Hematopoietic multipotent progenitor cell treated with erythropoietin and hydrocortisone succinate and interleukin-3 and kit ligand, for 15 days (in vitro differentiated cells): ENCODE measurements around the gene HEPHL1.
"Not testable (repeated sequence)": the region's sequence is repeated elsewhere in the genome, so short reads cannot be mapped to it uniquely, and the experiment has no call there.

Experiments used
- DNase-seq: peaks from one replicate; pipeline ENCODE4 v3.0.0-alpha.2; 2015; ENCODE audit warnings: low spot score

Gene HEPHL1, protein sequence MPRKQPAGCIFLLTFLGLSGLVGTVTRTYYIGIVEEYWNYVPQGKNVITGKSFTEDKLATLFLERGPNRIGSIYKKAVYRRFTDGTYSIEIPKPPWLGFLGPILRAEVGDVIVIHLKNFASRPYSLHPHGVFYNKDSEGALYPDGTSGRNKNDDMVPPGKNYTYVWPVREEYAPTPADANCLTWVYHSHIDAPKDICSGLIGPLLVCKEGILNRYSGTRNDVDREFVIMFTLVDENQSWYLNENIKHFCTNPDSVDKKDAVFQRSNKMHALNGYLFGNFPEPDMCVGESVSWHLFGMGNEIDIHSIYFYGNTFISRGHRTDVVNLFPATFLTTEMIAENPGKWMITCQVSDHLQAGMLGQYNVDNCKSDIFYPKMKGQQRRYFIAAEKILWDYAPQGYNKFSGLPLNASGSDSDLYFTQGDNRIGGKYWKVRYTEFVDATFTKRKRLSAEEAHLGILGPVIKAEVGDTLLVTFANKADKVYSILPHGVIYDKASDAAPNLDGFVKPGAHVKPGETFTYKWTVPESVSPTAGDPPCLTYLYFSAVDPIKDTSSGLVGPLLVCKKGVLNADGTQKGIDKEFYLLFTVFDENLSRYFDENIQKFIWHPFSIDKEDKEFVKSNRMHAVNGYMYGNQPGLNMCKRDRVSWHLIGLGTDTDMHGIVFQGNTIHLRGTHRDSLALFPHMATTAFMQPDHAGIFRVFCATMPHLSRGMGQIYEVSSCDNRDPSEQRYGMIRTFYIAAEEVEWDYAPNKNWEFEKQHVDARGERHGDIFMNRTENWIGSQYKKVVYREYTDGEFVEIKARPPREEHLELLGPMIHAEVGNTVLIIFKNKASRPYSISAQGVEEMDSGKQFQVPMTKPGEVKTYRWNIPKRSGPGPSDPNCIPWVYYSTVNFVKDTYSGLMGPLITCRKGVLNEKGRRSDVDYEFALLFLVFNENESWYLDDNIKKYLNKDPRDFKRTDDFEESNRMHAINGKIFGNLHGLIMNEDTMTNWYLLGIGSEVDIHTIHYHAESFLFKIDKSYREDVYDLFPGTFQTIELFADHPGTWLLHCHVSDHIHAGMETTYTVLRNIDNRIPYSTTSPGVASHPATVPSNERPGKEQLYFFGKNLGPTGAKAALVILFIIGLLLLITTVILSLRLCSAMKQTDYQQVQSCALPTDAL

DNA sequence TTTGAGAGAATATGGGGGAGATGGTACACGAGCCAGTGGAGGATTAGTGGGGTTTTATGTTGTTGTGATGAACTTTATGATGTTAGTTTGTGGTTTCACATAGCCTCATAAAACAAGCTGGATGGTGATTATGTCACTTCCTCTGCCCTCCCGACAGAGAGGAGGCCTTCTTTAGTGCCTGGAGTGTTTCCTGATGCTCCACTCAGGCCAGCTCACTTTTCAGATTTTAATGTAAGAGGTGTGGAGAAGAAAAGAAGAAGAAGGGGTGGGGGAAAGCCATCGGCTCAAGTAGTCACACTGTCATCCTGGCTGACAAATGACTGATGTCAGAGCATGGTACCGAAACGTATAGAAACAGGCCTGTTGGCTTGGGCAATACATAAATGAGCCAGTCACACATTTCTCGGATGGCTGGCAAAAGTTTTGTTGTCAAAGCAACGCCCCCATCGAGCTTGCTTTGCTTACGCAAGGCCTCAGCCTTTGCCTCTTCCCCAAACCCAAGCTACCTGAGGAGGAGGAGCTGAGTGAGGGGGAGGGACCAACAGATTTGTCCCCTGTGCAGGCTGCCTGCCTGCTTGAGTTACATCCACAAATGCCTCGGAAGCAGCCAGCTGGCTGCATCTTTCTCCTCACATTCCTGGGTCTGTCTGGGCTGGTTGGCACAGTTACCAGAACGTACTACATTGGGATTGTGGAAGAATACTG is at the start of gene HEPHL1:
HEPHL1 (plus strand) TSS at position 578 of the 705 bp plus-strand sequence; CDS start at position 593, 15 bp downstream.
- DNase-seq: no peak

- DNase-seq: no peak
Observed at GRCh38 chr11:93972790-93973189, 48.4 kb upstream of the HEPHL1 start.

GRCh38 chr11:93973322-93974051 is 47.7 kb upstream of the HEPHL1 start:
- peak; percentile 25 for DNase-seq

- DNase-seq: no peak
Observed at GRCh38 chr11:93974759-93975158, 46.4 kb upstream of the HEPHL1 start.

- DNase-seq: not testable (repeated sequence)
Observed at GRCh38 chr11:93976577-93977254, 44.4 kb upstream of the HEPHL1 start.

GRCh38 chr11:93983542-93984195 is 37.5 kb upstream of the HEPHL1 start:
- DNase-seq: no peak

GRCh38 chr11:93984196-93984567 is 37.0 kb upstream of the HEPHL1 start:
- DNase-seq: no peak

DNA sequence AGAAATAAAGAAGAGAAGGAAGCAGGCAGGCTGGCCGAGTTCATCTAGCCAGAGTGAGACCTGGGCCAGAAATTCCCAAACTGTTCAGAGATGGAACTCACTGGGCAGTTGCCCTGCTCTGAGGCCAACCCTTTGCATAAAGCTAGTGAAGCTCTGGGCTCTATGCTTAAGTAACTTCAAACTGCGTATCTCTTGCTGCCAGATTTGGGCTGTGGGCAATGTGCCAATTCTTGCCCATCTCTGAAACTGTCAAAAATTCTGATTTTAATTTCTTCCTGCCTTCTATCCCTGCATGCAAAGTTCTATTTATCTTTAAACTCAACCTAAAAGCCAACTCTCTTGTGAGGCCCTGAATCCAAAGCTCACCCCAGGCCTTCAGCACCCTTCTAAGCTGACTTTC is 36.2 kb upstream of the HEPHL1 start:
- no peak for DNase-seq

GRCh38 chr11:93986716-93987115 is 34.4 kb upstream of the HEPHL1 start:
- DNase-seq: no peak

DNA sequence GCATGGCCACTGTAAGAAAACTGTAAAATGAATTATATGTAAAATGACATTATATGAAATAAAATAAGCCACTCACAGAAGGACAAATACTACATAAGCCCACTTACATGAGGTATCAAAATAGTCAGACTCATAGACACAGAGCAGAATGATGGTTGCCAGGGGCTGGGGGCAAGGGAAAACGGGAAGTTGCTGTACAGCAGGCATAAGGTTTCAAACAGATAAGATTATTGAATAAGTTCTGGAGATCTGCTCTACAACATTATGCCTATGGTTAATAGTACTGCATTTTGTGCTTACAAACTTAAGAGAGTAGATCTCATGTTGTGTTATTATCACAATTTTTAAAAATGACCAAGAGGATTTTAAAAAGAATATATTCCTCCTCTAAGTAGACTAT is 32.7 kb upstream of the HEPHL1 start:
- no peak for DNase-seq

DNA sequence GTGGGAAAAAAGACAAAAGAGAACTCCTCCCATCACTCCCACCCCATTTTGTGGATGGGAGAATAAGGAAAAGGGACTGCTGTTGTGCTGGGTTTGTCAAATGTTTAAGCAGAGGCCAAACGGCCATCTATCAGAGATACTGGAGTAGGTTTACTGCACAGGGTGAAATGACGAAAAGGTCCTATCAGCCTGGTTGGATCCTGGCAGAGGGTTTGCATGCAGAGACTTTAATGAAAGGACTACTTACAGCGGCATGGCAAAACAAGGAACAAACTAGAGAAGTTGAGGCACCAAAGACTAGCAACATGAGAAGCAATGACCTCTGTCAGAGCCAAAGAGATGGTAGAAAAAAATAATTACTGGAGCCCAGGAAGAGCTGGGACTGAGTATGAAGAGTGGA is 32.2 kb upstream of the HEPHL1 start:
- DNase-seq: no peak

DNA sequence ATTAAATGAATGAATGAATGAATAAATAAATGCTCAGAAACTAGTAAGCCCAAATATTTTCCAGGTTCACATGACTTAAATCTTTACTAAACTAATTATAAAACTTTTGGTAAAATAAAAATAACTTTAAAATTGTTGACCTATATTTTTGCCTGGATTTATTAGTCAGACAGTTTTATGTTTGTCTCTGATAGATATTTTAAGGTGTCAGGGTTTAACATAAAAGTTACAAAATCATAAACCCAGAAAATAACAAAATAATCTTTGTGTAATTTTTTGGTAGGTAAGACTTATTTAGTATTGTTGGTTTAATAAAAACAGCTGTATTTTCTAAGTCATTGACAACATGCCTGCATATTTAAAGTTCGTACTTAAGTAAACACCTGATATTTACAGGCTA is 27.4 kb upstream of the HEPHL1 start:
- DNase-seq: no peak

- no peak for DNase-seq
Observed at GRCh38 chr11:93997741-93998140, 23.4 kb upstream of the HEPHL1 start.

DNA sequence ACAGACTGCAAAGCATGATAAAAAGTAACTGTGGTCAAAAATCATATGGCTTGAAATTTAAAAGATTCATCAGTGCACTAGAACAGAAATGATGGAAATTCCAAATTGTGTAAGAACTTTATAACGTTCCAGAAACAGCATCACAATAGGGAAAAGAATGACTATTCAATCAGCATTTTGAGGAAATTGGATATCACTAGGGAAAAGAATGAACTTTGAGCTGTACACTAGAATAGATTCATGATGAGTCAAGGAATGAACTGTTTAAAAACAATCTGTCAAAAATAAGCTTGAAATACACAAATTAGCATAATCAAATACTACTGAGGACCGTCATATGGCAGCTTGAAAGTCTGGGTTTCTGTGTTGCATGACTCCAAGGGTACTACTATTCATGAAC is 20.5 kb upstream of the HEPHL1 start:
- no peak for DNase-seq

DNA sequence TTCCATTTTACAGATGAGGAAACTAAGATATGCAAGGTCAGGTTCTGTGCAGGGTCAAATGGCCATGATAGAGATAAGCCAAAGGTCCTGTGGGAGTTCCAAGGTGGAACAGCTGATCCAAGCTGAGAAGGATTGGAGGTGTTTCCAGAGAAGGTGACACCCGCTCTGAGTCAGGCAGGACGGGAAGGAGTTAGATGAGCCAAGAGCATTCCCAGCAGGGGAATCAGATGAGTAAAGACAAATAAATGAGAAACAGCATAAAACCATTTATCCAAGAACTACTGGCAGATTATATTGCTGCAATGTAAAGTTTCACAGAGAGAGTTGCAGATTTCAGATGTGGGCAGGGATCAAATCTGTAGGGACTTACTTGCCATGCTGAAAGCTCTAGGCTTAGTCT is 18.9 kb upstream of the HEPHL1 start:
- no peak for DNase-seq

- no peak for DNase-seq
Observed at GRCh38 chr11:94007426-94007825, 13.7 kb upstream of the HEPHL1 start.

DNA sequence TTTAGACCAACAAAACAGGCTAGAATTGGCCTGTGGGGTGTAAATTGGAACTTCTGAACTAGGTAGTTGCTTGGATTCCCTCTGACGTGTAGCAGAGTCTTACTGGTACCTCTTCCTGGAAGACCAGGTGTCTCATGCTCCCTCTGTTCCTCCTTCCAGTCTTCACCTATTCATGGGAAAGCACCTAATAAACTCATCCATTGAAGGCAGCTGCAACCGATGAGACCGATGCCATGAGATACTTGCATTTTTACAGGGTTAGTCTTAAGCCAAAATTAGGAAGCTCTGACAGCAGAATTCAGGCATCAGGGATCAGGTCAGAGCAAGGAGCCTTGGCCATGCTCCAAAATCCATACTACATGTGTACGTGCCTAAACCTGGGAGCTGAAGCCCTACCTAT is 13.2 kb upstream of the HEPHL1 start:
- no peak for DNase-seq

- DNase-seq: no peak
Observed at GRCh38 chr11:94010136-94010535, 11.0 kb upstream of the HEPHL1 start.

- no peak for DNase-seq
Observed at GRCh38 chr11:94011478-94011877, 9.7 kb upstream of the HEPHL1 start.

DNA sequence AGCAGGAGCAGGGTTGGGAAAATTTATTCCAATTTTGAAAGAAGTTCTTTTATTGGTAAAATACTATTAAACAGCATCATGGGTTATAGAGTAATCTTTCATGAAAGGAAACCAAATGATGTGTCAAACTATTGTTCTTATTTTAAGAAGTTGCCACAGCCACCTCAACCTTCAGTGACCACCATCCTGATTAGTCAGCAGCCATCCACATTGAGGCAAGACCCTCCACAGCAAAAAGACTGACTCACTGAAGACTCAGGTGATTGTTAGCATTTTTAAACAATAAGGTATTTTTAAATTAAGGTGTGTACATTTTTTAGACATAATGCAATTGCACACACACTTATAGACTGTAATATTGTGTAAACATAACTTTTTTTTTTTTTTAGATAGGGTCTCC is 3.7 kb upstream of the HEPHL1 start:
- no peak for DNase-seq
